Lung microvascular endothelial cell (primary cell): ENCODE results near the gene ADM2. TPM values are rescaled to one million over a fixed set of nuclear protein-coding genes. Genes with fewer than 3 reads are reported as not detected.
"Not testable (repeated sequence)": the region's sequence is repeated elsewhere in the genome, so short reads cannot be mapped to it uniquely, and the experiment has no call there.

Experiments
- DNase-seq, 2 donors: peaks; one replicate each; pipeline versions ENCODE4 v3.0.0 to v3.0.0-alpha.2; 2010; ENCODE audit warnings: low read depth in 2 of 2
- total RNA-seq: library from RNA; depleted of rRNA; stranded (reverse); fragments of >200 nt; gene quantifications from 2 replicates; pipeline ENCODE4 v1.2.1, GENCODE V29; 2014

The ADM2 gene
- total RNA-seq, 1 donor from 2014 or later = 0.99 TPM

DNA sequence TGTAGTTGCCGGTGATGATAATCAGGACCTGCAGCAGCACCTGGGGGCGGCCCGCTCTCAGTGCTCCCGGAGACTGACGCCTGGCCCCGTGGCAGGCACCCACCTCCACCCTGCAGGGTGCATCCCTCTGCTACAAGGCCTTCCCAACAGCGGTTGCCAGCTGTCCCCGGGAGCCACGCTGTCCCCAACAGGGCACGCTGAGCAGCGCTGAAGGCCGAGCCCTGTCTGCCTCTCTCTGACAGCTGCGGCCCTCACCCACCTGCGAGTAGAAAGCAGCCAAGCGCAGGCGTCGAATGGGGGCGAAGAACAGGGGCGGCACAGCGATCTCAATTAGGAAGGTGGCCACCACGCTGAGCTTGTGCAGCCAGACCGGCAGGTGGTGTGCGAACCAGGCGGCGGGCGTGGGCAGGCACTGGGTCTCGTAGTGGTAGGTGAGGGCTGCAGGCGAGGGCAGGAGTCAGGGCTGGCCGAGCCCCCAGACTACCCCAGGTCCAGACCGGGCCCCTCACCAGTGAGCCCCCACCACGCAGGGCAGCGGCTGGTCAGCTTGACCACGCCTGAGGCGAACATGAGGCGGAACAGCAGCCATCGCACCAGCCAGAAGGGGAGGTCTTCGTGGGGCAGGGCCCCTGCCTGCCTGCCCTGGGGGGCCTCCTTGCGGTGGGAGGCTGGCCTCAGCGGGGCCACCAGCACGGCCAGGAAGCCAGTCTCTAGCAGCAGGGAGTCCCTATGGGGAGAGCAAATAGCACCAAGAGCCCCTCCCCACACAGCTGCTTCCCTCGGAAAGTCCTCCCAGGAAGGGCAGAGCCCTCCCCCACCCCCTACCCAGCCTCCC is 24.6 kb downstream of the ADM2 start:
- DNase-seq = no peak

DNA sequence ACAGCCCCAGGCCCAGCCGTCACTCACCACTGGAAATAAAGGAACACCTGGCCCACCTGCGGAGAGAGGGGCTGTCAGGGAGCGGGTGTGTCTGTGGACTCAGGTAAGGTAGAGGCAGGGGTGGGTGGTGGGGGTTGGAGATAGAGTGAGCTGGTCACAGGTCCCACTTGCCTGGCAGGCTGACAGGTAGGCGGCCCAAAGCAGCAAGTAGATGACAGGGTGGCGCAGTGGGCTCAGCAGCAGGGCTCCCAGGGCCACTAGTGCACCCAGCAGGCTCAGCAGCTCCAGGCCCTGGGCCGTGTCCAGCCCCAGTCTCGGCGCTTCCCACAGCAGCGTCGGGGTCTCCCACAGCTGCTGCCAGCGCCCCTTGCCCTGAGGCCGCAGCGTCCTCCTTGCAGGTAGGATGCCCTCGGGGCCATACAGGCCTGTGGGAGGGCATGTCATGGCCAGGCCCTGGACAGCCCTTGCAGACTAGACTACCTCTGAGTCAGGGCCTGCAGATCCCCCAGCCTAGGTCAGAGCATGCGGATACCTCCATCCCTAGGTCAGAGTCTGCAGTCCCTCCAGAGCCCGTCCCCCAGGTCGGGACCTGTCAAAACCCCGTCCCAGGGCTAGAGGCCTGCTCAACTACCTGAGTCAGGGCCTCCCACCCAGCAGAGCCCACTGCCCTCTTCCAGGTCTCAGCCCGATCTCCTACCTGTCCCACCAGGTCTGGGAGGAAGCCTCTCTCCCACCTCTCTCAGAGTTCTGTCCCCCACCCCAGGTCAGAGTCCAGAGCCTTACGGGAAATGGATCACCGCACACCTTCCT is 25.5 kb downstream of the ADM2 start:
- no peak for DNase-seq

DNA sequence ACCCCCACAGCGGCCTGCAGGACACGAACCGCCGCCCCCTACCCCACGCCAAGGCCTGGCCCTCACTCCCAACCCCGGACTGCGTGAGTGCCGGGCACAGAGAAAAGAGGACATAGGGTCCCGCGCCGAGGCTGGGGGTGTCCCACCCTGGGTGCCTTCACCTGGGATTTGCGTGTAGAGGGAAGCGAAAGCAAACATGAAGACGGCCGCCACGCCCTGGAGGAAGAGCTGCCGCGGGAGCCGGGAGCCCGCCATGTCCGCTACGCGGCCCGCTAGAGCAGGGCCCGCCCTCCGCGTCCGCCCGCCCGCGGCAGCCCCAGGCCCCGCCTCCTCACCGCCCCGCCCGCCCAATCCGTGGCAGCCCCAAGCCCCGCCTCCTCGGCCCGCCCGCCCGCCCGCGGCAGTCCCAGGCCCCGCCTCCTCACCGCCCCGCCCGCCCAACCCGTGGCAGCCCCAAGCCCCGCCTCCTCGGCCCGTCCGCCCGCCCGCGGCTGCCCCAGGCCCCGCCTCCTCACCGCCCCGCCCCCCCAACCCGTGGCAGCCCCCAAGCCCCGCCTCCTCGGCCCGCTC is 26.2 kb downstream of the ADM2 start, which contains the start of gene LMF2:
LMF2 (minus strand) TSS at position 282 of the 570 bp plus-strand sequence; CDS start at position 255, 27 bp downstream.
- DNase-seq = no peak

DNA sequence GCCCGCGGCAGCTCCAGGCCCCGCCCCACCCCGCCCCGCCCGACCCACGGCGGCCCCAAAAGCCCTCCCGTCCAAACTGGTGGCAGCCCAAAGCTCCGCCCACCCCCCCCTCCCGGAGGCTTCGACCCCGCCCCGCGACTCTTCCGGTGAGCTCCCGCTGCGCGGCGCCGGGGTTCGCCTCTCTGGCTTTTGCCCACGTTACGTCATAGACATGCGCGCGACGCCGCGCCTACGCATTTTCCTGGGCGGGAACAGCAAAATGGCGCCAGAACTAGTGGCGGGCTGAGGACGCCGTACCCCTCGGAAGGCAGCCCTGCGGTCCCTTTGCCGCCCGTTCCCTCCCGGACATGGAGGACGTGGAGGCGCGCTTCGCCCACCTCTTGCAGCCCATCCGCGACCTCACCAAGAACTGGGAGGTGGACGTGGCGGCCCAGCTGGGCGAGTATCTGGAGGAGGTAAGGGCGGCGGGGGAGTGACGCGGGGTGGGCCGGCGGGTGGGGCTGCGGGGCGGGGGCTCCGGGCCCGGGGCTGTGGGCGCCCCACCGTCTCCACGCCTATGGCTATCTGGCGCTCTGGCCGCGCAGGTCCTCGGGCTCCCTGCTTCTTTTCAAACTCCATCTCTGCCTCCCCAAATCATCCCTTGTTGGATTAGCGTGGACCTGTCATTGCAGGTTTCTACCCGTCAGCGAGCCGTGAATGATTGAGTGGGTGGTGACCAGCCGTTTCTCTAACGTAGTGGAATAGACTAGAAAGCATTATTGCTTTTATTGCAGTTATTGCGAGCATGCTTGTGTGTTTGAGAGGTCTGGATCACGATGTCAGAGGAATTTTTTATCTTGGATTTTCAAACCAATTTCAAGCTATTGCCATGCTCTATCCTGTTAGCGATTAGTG is 26.9 kb downstream of the ADM2 start, which contains the start of gene NCAPH2:
NCAPH2 (plus strand) TSS at position 234 of the 894 bp plus-strand sequence; CDS start at position 348, 114 bp downstream.
- peak; percentile 98 to 99 for DNase-seq

DNA sequence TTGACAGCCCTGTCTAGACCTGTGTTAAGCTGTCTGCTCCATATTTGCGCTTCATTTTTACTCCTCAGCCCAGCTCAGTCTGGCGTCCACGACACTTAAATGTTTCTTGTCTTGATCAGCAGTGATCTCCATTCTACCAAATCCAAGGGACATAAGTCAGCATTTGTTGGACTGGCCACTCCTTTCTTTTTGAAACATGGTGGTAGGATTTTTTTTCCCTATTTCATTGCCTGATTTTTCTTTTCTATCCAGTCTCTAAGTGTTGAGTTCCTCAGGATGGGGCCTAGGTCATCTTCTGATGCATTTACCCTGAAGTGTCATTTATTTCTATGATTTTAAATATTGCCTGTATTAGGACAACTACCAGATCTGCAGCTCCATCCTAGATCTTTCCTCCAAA is 27.6 kb downstream of the ADM2 start:
- DNase-seq = no peak

DNA sequence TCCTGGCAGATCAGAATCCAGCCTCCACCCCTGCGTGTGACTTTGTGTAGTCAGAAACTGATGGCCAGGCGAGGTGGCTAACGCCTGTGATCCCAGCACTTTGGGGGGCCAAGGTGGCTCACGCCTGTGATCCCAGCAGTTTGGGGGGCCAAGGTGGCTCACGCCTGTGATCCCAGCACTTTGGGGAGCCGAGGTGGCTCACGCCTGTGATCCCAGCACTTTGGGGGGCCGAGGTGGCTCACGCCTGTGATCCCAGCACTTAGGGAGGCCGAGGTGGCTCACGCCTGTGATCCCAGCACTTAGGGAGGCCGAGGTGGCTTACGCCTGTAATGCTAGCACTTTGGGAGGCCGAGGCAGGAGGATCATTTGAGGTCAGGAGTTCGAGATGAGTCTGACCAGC is 31.8 kb downstream of the ADM2 start:
- DNase-seq = no peak

DNA sequence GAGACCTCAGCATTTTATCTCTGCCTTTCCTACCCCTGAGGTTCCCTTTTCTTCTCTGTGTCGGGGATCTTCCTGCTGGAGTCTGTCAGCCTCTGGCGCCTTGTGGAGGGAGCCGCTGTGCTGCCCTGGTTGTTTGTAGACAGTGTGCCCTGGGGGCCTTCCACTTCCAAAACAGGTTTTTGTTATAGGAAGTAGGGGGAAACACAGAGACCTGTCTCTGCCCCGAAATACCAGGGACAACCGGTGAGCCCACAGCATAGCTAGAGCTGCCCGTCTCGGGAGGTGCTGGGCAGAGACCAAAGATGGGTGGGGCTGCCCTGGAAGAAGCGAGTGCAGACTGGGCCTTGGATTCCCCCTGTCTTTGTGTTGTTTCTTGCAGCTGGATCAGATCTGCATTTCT is 34.7 kb downstream of the ADM2 start:
- DNase-seq = no peak

DNA sequence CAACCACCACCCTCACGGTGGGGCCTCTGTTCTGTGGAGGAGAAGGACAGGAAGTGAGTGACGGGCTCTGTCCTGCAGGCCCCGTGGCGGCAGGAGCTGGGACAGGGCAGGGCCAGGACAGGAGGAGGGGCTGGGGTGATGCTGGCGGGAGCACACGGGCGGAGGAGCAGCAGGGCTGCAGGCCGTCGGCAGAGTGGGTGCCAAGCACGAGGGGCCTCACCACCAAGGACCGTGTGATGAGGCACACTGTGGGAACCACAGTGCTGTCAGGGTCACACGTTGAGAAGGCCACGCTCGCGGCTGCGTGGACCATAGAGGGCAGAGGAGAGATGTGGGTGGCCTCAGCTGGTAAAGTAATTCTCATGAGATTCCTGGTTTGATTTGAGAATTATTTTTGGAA is 35.5 kb downstream of the ADM2 start:
- DNase-seq = no peak

DNA sequence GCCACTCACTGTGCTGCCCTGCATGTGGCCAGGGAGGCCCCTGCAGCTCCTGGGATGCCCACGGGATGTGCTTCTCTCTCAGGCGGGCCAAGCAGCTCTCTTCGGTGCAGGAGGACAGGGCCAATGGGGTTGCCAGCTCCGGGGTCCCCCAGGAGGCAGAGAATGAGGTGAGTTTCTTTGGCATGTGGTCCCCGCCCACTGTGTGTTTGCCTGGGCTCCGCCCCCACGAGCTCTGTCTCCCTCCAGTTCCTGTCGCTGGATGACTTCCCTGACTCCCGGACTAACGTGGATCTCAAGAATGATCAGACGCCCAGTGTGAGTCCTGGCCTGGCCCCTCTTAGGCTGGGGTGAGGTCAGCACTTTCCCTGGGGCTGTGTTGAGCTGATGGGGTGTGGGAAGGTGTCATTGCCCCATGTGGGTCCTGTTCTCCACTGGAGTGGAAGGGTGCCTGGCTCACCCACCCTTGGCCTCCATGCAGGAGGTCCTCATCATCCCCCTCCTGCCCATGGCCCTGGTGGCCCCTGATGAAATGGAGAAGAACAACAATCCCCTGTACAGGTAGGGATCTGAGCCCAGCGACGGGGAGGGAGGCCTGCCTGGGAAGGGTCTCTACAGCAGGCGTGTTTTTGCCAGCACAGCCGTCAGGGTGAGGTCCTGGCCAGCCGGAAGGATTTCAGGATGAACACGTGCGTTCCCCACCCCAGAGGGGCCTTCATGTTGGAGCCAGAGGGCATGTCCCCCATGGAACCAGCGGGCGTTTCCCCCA is 36.3 kb downstream of the ADM2 start:
- no peak for DNase-seq

DNA sequence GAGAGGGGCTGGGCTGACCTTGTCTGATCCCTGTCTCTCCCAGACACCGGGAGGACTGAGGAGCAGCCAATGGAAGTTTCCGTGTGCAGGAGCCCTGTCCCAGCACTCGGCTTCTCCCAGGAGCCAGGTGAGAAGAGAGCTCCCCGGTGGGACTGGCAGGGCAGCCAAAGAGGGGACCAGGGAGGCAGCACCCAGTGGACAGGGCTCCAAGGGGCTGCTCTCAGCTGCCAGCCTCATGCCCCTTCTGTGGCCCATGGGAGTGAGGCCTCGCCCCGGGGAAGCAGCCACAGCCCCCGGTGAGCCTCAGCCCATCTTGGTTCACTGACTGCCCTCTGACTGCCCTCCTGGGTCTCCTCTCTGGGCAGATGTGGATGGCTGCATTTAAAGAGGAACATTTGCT is 37.3 kb downstream of the ADM2 start:
- no peak for DNase-seq

DNA sequence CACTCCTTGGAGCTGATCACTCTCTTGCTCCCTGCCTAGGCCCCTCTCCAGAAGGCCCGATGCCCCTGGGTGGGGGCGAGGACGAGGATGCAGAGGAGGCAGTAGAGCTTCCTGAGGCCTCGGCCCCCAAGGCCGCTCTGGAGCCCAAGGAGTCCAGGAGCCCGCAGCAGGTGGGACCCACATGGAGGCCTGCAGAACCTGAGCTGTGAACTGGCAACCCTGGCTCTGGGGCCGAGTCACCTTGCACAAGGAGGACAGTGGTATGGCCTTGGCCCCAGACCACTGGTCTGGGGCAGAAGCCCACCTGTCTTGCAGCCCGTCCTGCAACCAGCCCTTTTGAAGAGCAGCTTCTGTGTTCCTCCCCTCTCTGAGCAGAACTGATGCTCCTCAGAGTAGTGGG is 37.8 kb downstream of the ADM2 start:
- no peak for DNase-seq

DNA sequence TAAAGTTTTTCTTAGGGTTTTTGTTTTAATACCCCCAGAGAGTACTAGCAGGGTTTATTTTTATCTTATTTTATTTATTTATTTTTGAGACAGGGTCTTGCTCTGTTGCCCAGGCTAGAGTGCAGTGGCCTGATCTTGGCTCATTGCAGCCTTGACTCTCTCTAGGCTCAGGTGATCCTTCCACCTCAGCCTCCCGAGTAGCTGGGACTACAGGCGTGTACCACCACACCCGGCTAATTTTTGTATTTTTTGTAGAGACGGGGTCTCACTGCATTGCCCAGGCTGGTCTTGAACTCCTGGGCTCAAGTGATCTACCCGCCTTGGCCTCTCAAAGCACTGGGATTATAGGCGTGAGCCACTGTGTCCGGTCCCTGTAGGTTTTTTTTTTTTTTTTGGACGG is 38.8 kb downstream of the ADM2 start:
- DNase-seq = not testable (repeated sequence)

DNA sequence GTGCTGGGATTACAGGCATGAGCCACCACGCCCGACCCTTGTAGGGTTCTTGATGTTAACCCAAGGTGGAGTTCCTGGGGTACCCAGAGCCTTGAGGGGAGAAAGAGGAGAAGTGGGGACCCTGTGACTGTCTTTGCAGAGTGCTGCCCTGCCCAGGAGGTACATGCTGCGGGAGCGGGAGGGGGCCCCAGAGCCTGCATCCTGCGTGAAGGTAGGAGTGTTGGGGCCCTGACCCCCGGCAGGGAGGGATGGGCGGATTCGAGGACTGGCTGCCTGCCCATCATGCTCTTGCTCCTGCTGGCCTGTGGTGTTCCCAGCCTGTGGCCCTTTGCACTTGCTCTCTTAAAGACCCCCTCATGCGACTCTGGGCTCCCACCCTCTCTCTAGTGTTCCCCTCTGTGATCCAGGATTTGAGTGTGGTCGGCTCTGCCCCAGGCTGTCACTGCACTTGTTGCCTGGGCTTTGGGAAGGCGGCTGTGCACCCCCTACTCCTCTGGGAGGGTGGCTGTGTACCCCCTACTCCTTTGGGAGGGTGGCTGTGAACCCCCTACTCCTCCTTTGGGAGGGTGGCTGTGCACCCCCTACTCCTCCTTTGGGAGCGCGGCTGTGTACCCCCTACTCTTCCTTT is 39.6 kb downstream of the ADM2 start:
- no peak for DNase-seq

DNA sequence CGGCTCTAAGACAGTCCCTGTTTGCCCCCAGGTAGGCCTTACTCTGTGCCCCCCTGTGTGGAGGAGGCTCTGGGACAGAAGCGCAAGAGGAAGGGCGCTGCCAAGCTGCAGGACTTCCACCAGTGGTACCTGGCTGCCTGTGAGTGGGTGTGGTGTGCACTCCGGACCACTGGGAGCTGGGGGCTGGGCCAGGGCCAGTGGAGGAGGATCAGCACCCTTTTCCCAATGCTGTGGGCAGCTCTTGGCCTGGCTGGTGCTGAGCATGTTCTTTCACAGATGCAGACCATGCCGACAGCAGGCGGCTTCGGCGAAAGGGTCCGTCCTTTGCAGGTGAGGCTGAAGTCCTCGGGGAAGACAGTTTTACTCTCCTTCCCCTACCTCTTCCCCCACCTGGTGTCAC is 40.4 kb downstream of the ADM2 start:
- no peak for DNase-seq

DNA sequence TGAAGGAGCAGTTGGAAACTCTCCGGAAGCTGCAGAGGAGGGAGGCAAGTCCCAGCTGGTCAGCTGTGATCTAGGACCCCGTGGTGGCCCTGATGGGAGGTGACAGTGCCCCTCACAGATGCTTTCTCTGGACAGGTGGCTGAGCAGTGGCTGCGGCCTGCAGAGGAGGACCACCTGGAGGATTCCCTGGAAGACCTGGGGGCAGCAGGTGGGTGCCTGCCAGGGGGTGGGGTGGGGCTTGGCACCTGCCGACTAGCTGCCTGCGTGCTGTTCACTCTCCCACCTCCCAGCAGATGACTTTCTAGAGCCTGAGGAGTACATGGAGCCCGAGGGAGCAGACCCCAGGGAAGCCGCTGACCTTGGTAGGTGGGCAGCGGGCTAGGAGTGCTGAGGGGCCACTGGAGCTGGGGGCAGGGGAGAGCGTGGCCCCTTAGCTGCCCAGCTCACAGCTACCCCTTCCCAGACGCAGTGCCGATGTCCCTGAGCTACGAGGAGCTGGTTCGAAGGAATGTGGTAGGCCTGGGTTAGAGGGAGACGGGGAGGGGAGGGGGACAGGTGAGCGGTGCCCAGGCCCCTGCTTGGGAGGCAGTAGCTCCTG is 41.0 kb downstream of the ADM2 start:
- no peak for DNase-seq

DNA sequence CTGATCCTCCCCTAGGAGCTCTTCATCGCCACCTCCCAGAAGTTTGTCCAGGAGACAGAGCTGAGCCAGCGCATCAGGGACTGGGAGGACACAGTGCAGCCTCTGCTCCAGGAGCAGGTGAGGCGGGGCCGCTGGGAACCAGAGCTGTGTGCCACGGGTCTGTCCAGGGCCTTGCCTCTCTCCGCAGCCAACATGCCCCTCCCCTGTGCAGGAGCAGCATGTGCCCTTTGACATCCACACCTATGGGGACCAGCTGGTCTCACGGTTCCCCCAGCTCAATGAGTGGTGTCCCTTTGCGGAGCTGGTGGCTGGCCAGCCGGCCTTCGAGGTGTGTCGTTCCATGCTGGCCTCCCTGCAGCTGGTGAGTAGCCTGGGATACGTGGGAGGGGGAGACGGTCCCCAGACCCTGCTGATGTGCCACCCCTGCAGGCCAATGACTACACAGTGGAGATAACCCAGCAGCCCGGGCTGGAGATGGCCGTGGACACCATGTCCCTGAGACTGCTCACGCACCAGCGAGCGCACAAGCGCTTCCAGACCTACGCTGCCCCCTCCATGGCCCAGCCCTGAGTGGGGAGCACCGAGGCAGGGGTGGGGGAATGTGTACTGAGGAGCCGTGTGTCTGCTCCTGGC is 41.6 kb downstream of the ADM2 start:
- no peak for DNase-seq

DNA sequence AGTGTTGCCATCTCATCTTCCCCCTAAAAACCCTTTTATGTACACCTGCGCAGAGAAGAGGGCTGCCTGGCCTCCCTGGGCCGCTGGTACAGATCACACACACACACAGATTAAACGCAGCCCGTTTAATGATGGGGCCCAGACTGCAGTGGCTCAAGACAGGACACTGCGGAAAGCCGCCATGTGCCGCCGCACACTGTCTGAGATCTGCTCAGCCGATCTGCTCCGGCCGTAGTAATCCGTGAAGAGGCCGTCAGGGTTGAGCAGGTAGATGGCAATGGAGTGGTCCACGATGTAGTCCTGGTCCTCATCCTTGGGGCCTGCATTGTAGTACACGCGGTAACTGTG is 42.1 kb downstream of the ADM2 start:
- no peak for DNase-seq

DNA sequence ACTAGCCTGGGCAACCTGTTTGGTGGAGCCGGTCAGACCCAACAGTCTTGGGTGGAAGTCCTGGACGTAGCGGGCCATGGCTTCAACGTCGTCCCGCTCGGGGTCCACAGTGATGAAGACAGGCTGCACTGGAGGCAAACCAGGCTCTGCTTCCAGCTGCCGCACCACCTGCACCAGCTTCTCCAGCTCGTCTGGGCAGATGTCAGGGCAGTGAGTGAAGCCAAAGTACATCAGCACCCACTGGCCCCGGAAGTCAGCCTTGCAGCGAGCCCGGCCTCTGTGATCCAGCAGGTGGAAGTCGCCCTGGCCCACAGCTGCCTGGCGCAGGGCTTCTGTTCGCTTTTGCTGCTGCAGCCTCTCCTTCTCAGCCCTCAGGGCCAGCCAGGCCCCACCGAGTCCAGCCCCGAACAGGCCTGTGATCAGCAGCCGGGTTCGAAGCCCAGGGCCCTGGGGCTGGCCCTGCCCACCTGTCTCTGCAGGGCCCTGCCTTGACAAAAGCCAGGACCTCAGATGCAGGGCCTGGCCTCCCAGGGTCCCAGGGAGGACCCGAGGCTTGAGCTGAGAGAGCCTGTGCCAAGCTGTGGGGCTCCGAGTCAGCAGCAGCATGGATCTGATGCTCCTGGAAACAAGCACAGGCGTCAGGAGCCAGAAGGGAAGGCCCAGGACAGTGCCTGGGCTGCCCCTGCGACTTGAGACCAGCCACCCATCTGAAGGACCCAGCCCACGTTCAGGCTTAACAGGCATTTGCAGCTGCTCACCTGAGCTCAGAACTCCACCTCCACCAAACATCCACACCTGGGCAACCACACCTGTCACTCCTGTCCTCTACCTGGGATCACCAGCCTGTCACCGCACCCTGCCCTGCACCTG is 42.7 kb downstream of the ADM2 start:
- DNase-seq = no peak
